H9 (cell line): ENCODE results near the gene SMIM34. TPM values are rescaled to one million over a fixed set of nuclear protein-coding genes. Genes with fewer than 3 reads are reported as not detected.

Source experiments
- DNase-seq: peaks from one replicate; pipeline ENCODE4 v3.0.0-alpha.2; 2017
- H2AFZ ChIP-seq: one replicate; pipeline ENCODE4 v1.6.1; 2013; ENCODE audit warnings: mild to moderate bottlenecking, low read length, control low read depth, moderate library complexity
- H2AK5ac ChIP-seq: 2 replicates; pipeline ENCODE4 v1.6.1; 2013; ENCODE audit warnings: low read length, control low read depth, mixed read lengths; ENCODE audit not compliant: insufficient read length
- H2BK120ac ChIP-seq: one replicate; pipeline ENCODE4 v1.6.1; 2013; ENCODE audit warnings: low read depth, mild to moderate bottlenecking, low read length, control low read depth, inconsistent platforms; ENCODE audit not compliant: poor library complexity, severe bottlenecking
- H2BK12ac ChIP-seq: 2 replicates; pipeline ENCODE4 v1.6.1; 2013; ENCODE audit warnings: low read length, control low read depth, mixed read lengths, low read depth; ENCODE audit not compliant: insufficient read length
- H2BK15ac ChIP-seq: 2 replicates; pipeline ENCODE4 v1.6.1; 2013; ENCODE audit warnings: low read depth, low read length, control low read depth
- H2BK20ac ChIP-seq: one replicate; pipeline ENCODE4 v1.6.1; 2013; ENCODE audit warnings: low read depth, mild to moderate bottlenecking, low read length, control low read depth, inconsistent platforms; ENCODE audit not compliant: poor library complexity, severe bottlenecking
- H2BK5ac ChIP-seq: 2 replicates; pipeline ENCODE4 v1.6.1; 2013; ENCODE audit warnings: low read length, control low read depth, mixed read lengths; ENCODE audit not compliant: insufficient read length
- H3K14ac ChIP-seq: 2 replicates; pipeline ENCODE4 v1.6.1; 2013; ENCODE audit warnings: low read length, control low read depth; ENCODE audit not compliant: insufficient read depth
- H3K18ac ChIP-seq: 2 replicates; pipeline ENCODE4 v1.6.1; 2013; ENCODE audit warnings: low read depth, mild to moderate bottlenecking, mixed read lengths, low read length, control low read depth; ENCODE audit not compliant: insufficient read length
- H3K23ac ChIP-seq: 2 replicates; pipeline ENCODE4 v1.6.1; 2013; ENCODE audit warnings: low read length, control low read depth, mixed read lengths, low read depth; ENCODE audit not compliant: insufficient read length
- H3K23me2 ChIP-seq: 2 replicates; pipeline ENCODE4 v1.6.1; 2013; ENCODE audit warnings: low read depth, mild to moderate bottlenecking, mixed read lengths, low read length, control low read depth; ENCODE audit not compliant: insufficient read length, poor library complexity, severe bottlenecking
- H3K27ac ChIP-seq: 2 replicates; pipeline ENCODE4 v1.5.1; 2013; ENCODE audit warnings: low read length, control low read depth, mixed read lengths, low read depth; ENCODE audit not compliant: insufficient read length
- H3K27me3 ChIP-seq: 2 replicates; pipeline ENCODE4 v1.6.1; 2013; ENCODE audit warnings: low read length, control low read depth, inconsistent platforms; ENCODE audit not compliant: insufficient read depth
- H3K4ac ChIP-seq: 2 replicates; pipeline ENCODE4 v1.6.1; 2013; ENCODE audit warnings: low read depth, mild to moderate bottlenecking, control low read depth, inconsistent platforms, low read length, moderate library complexity
- H3K4me1 ChIP-seq: 2 replicates; pipeline ENCODE4 v1.6.1; 2013; ENCODE audit warnings: low read length, control low read depth, inconsistent platforms; ENCODE audit not compliant: insufficient read depth
- H3K4me2 ChIP-seq: 2 replicates; pipeline ENCODE4 v1.6.1; 2013; ENCODE audit warnings: low read length, control low read depth, mixed read lengths; ENCODE audit not compliant: insufficient read length, insufficient read depth
- H3K56ac ChIP-seq: 2 replicates; pipeline ENCODE4 v1.6.1; 2013; ENCODE audit warnings: low read depth, mild to moderate bottlenecking, mixed read lengths, low read length, control low read depth; ENCODE audit not compliant: insufficient read length
- H3K79me1 ChIP-seq: 2 replicates; pipeline ENCODE4 v1.6.1; 2013; ENCODE audit warnings: low read depth, mild to moderate bottlenecking, moderate library complexity, low read length, control low read depth, inconsistent platforms; ENCODE audit not compliant: insufficient read depth, poor library complexity, severe bottlenecking
- H3K79me2 ChIP-seq: 2 replicates; pipeline ENCODE4 v1.6.1; 2013; ENCODE audit warnings: low read length, control low read depth, inconsistent platforms; ENCODE audit not compliant: insufficient read depth
- H3K9ac ChIP-seq: 2 replicates; pipeline ENCODE4 v1.6.1; 2013; ENCODE audit warnings: low read length, control low read depth, mixed read lengths; ENCODE audit not compliant: insufficient read length; ENCODE audit errors: extremely low read depth
- H3K9me3 ChIP-seq: one replicate; pipeline ENCODE4 v1.6.1; 2013; ENCODE audit warnings: low read depth, low read length, inconsistent platforms; ENCODE audit not compliant: control insufficient read depth
- H3T11ph ChIP-seq: one replicate; pipeline ENCODE4 v1.6.1; 2013; ENCODE audit warnings: mild to moderate bottlenecking, low read length, control low read depth, inconsistent platforms
- H4K20me1 ChIP-seq: one replicate; pipeline ENCODE4 v1.6.1; 2013; ENCODE audit not compliant: control insufficient read depth, insufficient read length, insufficient read depth
- H4K5ac ChIP-seq: 2 replicates; pipeline ENCODE4 v1.6.1; 2013; ENCODE audit warnings: low read depth, mild to moderate bottlenecking, mixed read lengths, low read length, control low read depth; ENCODE audit not compliant: insufficient read length
- H4K8ac ChIP-seq: replicated peaks from 2 replicates; pipeline ENCODE4 v1.6.1; 2013; ENCODE audit warnings: low read length, control low read depth, mixed read lengths, low read depth; ENCODE audit not compliant: insufficient read length
- H4K91ac ChIP-seq: 2 replicates; pipeline ENCODE4 v1.6.1; 2013; ENCODE audit warnings: low read depth, mild to moderate bottlenecking, moderate library complexity, mixed read lengths, low read length, control low read depth; ENCODE audit not compliant: insufficient read length
- H3K27ac Mint-ChIP-seq, 3 experiments: 2 replicates in 2 of 3; 3 replicates in 1 of 3; pipeline ENCODE4 v1.8.0; 2020 to 2021; ENCODE audit warnings: mixed read lengths in 3 of 3, mild to moderate bottlenecking in 1 of 3, moderate library complexity in 1 of 3
- H3K27me3 Mint-ChIP-seq: 2 replicates; pipeline ENCODE4 v1.8.0; 2021; ENCODE audit warnings: low read depth, mild to moderate bottlenecking, moderate library complexity, mixed read lengths
- H3K36me3 Mint-ChIP-seq, 3 experiments: 2 replicates in 2 of 3; 3 replicates in 1 of 3; pipeline ENCODE4 v1.8.0; 2020 to 2021; ENCODE audit warnings: low read depth in 3 of 3, mixed read lengths in 3 of 3; ENCODE audit not compliant: insufficient read depth in 1 of 3
- H3K4me1 Mint-ChIP-seq, 2 experiments: 2 replicates each; pipeline ENCODE4 v1.8.0; 2020; ENCODE audit warnings: mixed read lengths in 2 of 2
- H3K4me3 Mint-ChIP-seq, 2 experiments: 2 replicates in 1 of 2; 3 replicates in 1 of 2; pipeline ENCODE4 v1.8.0; 2020 to 2021; ENCODE audit warnings: mild to moderate bottlenecking in 2 of 2, mixed read lengths in 2 of 2, moderate library complexity in 1 of 2
- H3K9me3 Mint-ChIP-seq, 2 experiments: 2 replicates in 1 of 2; 3 replicates in 1 of 2; pipeline ENCODE4 v1.8.0; 2020; ENCODE audit warnings: mild to moderate bottlenecking in 2 of 2, mixed read lengths in 2 of 2, moderate library complexity in 1 of 2
- CTCF ChIP-seq: fragments of 200-600 bp; sonication (generic); conservative IDR thresholded peaks from 3 replicates; pipeline ENCODE4 v1.8.0; 2021; ENCODE audit warnings: antibody characterized with exemption, mild to moderate bottlenecking
- WGBS: extraction: QIAGEN DNeasy Blood & Tissue Kit; methylation state at CpG from one replicate; pipeline ENCODE4 v1.1.7; 2013; ENCODE audit warnings: missing lambda C conversion rate, low lambda C conversion rate, mixed read lengths; ENCODE audit not compliant: insufficient read length; ENCODE audit errors: extremely low coverage; 5-methylcytosine and 5-hydroxymethylcytosine counted together
- total RNA-seq: library from RNA; stranded (reverse); gene quantifications from 2 replicates; pipeline ENCODE4 v1.2.1, GENCODE V29; 2021

Gene SMIM34
- total RNA-seq, 1 experiment from 2014 or later: not detected

DNA sequence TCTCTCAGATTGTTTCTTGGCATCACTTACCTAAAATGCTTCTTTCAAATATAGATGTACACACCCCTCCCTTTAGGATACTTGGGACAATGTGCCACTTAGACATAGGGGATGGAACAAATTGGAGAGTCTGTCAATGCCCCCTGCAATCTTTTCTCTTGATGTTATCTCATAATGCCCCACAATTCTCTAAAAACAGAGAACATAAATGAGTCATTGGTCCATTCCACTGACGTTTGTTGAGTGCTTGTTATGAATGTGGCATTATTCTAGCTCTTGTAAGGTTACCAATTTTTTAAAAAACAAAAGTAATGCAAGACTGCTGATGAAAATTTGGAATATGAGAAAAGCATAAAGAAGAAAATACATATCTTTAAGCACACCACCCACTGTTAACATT lies 54.0 kb downstream of the SMIM34 start:
- no peaks in the 10 kb centered on the region for H3K9me3 ChIP-seq
- WGBS: no CpG with 5 or more reads among the region's 1 CpG
- H3K9me3 Mint-ChIP-seq: no peaks in the 10 kb centered on the region

More for the DNA sequence above, 54.0 kb downstream of the SMIM34 start:
- Mint-ChIP-seq H3K36me3 (no peaks in the 10 kb centered on the region), H3K27me3 (no peaks in the 10 kb centered on the region; the same call in none of the 2 replicates), H3K4me1 (peaks cover 16 to 18% of the 10 kb centered on the region in 2 experiments), H3K4me3 (no peak overlapping the region), H3K27ac (no peak overlapping the region)
- Histone ChIP-seq H3K79me2 (no peaks in the 10 kb centered on the region), H2BK15ac (no peak overlapping the region), H4K8ac (no peak overlapping the region), H3K79me1 (no peaks in the 10 kb centered on the region), H2AK5ac (no peak overlapping the region), H2BK120ac (no peak overlapping the region), H3K18ac (no peak overlapping the region), H3K23ac (no peak overlapping the region), H3K23me2 (no peaks in the 10 kb centered on the region), H3K27ac (no peak overlapping the region), H4K5ac (no peak overlapping the region), H4K91ac (no peak overlapping the region), H2BK5ac (no peak overlapping the region), H3K4me2 (no peak overlapping the region), H3K27me3 (no peaks in the 10 kb centered on the region), H3T11ph (no peak overlapping the region), H3K9ac (no peak overlapping the region), H3K56ac (no peak overlapping the region), H3K4ac (no peak overlapping the region), H2BK12ac (no peak overlapping the region), H4K20me1 (no peaks in the 10 kb centered on the region), H2AFZ (no peak overlapping the region), H3K14ac (no peak overlapping the region), H3K4me1 (0 out of 2 replicates have a peak, but pooled peaks cover 2% of the 10 kb centered on the region), H2BK20ac (no peak overlapping the region)
- no peak for TF ChIP-seq CTCF
- DNase-seq: no peak

Other genes starting within 250 kb of the SMIM34 start
- gene KCNE2, start 59.9 kb downstream of the SMIM34 start, total RNA-seq: 0.29 TPM in 1 of 2 replicates, not detected in the other
- gene SMIM11, start 48.4 kb downstream of the SMIM34 start, total RNA-seq: 0.66 and 2.3 TPM in 2 replicates
- gene KCNE1, start 88.3 kb upstream of the SMIM34 start, total RNA-seq: 0.13 and 0.28 TPM in 2 replicates
- 5.7 and 7.0 TPM in 2 replicates for gene RCAN1, start 191.2 kb upstream of the SMIM34 start, total RNA-seq
- gene CLIC6, start 245.0 kb upstream of the SMIM34 start, total RNA-seq: 0.90 and 1.3 TPM in 2 replicates